Activated CD8-positive, alpha-beta memory T cell treated with anti-CD3 and anti-CD28 coated beads, Interleukin-2, amount 10 ng/mL, durations not matched to agents 7 days and 5 days (primary cell): ENCODE results near the gene AGXT. TPM values are rescaled to one million over a fixed set of nuclear protein-coding genes. Genes with fewer than 3 reads are reported as not detected.

Source experiments
- ATAC-seq: fragments of 150-1000 bp; cut with Tn5 transposase; one replicate; pipeline ENCODE4 v1.10.0; 2021; ENCODE audit warnings: moderate library complexity
- CTCF ChIA-PET: fragments of 350-600 bp; sonication (Branson Sonifier 250); formaldehyde crosslinking; loops from one replicate; lab custom pipeline; 2021; ENCODE audit warnings: antibody characterized with exemption; lab: Charles Lee
- DNase-seq: peaks from one replicate; pipeline ENCODE4 v3.0.0-alpha.2; 2020
- H3K27ac Mint-ChIP-seq: one replicate; pipeline ENCODE4 v1.8.0; 2021; ENCODE audit warnings: mild to moderate bottlenecking, mixed read lengths
- H3K27me3 Mint-ChIP-seq: one replicate; pipeline ENCODE4 v1.8.0; 2021; ENCODE audit warnings: mixed read lengths
- H3K36me3 Mint-ChIP-seq: one replicate; pipeline ENCODE4 v1.8.0; 2021; ENCODE audit warnings: mild to moderate bottlenecking, mixed read lengths
- H3K4me1 Mint-ChIP-seq: one replicate; pipeline ENCODE4 v1.8.0; 2021; ENCODE audit warnings: mixed read lengths
- H3K4me3 Mint-ChIP-seq: one replicate; pipeline ENCODE4 v1.8.0; 2021; ENCODE audit warnings: mild to moderate bottlenecking, moderate library complexity, mixed read lengths
- H3K9me3 Mint-ChIP-seq: one replicate; pipeline ENCODE4 v1.8.0; 2022; ENCODE audit warnings: low read depth, mixed read lengths
- total RNA-seq, 2 experiments: library from RNA; stranded (reverse); gene quantifications; one replicate each; pipeline ENCODE4 v1.2.3, GENCODE V29; 2021

Gene AGXT
- total RNA-seq, 2 experiments from 2014 or later, result not detected

DNA sequence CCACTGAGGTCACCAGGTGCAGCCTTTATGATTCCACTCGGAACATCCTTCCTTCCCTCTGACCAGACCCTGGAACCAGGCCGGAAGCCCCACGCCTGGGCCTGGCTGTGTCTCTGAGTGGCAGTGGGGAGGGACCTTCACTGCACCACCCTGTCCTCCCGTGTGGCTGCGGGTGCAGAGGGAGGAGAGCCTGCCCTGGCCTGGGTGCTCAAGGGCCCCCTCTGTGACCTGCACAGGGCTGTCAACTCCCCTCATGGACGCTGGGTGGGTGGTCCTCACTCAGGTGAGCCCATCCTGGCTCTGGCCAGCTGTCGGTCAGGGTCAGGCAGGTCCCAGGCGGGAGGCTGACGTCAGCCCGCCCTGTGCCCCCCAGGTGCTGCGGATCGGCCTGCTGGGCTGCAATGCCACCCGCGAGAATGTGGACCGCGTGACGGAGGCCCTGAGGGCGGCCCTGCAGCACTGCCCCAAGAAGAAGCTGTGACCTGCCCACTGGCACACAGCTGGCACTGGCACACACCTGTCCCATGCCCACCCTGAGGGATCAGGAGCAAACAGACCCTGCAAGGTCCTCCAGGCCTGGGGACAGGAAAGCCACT is 9.8 kb downstream of the AGXT start:
- no peak for ATAC-seq
- CTCF ChIA-PET, result no interaction called here
- no peak for DNase-seq

DNA sequence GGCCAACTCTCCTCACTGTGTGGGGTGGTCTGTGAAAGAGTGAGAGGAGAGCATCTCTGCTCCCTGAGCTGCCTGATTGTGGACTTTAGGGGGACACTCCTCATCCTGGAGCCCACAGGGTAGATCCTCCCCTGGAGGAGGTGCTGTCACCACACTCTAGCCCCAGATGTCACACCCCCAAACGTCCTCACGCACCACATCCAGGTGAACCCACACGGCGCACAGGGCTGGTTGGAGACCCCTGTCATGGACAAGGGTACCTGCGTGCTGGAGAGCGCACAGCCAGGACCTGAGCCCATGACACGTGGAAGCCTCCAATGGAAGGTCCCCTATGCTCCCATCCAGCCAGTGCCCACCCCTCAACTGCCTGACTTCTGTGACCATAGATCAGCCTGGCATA is 10.5 kb downstream of the AGXT start:
- Mint-ChIP-seq H3K9me3 (no peaks in the 10 kb centered on the region), H3K27me3 (peaks cover 2% of the 10 kb centered on the region), H3K4me1 (no peaks in the 10 kb centered on the region), H3K27ac (no peak overlapping the region), H3K4me3 (no peak overlapping the region), H3K36me3 (no peaks in the 10 kb centered on the region)
- CTCF ChIA-PET, result no interaction called here
- DNase-seq (no peak), ATAC-seq (no peak)

More for the DNA sequence above, 9.8 kb downstream of the AGXT start:
- H3K9me3 Mint-ChIP-seq, result no peaks in the 10 kb centered on the region
- H3K27me3 Mint-ChIP-seq, result peaks cover 2% of the 10 kb centered on the region
- H3K4me1 Mint-ChIP-seq, result no peaks in the 10 kb centered on the region
- no peak overlapping the region for H3K4me3 Mint-ChIP-seq
- no peak overlapping the region for H3K27ac Mint-ChIP-seq
- no peaks in the 10 kb centered on the region for H3K36me3 Mint-ChIP-seq

DNA sequence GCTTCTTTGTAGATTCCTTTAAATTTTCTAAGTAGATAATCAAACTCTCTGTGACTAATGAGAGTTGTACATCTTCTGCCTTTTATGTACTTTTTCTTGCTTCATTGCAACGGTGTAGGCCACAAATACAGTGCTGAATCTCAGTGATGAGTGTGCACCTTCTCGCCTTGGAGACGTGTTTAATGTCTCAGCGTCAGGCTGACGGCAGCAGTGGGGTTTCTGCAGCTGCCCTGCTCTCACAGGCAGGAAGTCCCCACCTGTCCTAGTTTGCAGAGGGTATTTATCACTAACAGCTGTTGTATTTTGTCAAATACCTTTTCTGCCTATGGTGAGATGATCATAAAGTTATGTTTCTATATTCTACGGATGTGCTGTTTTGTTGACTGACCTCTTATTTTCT is 13.3 kb downstream of the AGXT start:
- H3K4me1 Mint-ChIP-seq, result no peaks in the 10 kb centered on the region
- CTCF ChIA-PET, result no interaction called here
- no peak for ATAC-seq

DNA sequence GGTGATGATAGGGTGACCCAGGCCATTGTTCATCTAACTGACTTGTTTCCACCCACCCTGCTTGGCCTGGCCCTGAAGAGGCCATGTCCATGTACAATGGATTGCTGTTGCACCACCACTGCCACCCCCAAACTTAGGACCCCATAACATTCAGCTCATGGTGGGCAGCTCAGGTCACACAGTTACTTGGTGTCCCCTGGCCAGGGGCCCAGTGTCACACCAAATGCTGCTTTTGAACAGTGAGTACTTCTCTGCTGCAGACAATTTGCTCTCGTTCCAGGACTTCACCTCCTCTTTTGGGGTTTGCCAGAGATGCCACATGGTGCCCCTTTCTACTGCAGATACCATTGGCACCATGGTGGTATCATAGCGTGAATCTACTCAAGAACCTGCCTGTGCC is 15.6 kb downstream of the AGXT start:
- H3K36me3 Mint-ChIP-seq, result no peaks in the 10 kb centered on the region
- no peak for ATAC-seq
- peaks cover 2% of the 10 kb centered on the region for H3K27me3 Mint-ChIP-seq
- no peaks in the 10 kb centered on the region for H3K9me3 Mint-ChIP-seq
- DNase-seq, result no peak
- CTCF ChIA-PET, result no interaction called here
- no peak overlapping the region for H3K27ac Mint-ChIP-seq
- H3K4me1 Mint-ChIP-seq, result no peaks in the 10 kb centered on the region
- H3K4me3 Mint-ChIP-seq, result no peak overlapping the region

More for the DNA sequence above, 13.3 kb downstream of the AGXT start:
- Mint-ChIP-seq H3K27ac (no peak overlapping the region), H3K9me3 (no peaks in the 10 kb centered on the region), H3K36me3 (no peaks in the 10 kb centered on the region), H3K4me3 (no peak overlapping the region), H3K27me3 (peaks cover 2% of the 10 kb centered on the region)
- DNase-seq, result no peak

DNA sequence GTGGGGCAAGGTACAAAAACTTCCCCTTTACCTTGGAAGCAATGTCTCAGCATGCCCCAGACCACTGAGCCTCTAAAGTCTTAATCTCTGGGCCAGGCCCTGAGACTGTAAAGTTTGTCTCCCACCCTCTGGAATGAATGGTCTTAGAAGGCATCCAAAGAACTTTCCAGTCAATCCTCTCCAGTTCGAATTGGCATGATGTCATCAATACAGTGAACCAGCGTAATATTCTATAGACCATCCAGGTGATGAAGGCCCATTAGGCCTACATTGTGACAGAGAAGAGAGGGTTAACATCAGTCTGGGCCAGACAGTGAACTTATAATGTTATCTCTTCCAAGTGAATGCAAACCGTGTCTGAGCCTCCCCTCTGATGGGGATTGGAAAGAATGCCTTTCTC is 16.1 kb downstream of the AGXT start:
- H3K4me3 Mint-ChIP-seq, result no peak overlapping the region
- DNase-seq, result no peak
- CTCF ChIA-PET, result no interaction called here
- ATAC-seq, result no peak
- no peak overlapping the region for H3K27ac Mint-ChIP-seq
- no peaks in the 10 kb centered on the region for H3K4me1 Mint-ChIP-seq
- no peaks in the 10 kb centered on the region for H3K9me3 Mint-ChIP-seq
- H3K36me3 Mint-ChIP-seq, result no peaks in the 10 kb centered on the region
- H3K27me3 Mint-ChIP-seq, result peaks cover 2% of the 10 kb centered on the region

DNA sequence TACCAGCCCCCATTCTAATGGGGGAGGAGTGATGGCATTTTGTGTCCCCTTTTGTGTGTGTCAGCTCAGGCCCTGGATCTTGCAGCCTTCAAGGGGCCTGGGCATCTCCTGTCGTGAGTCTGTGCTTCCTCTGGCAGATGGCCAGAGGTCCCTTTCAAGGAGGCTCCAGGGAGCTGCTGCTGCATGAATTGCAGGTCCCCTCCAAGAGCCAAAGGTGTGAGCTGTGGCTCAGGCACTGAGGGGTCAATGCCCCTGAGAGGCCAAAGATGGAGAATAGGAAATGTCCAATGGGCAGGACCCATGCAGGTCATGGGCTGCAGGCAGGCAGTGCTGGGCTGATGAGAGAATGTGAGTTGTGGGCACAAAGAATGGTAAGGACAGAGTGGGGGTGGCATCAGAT is 16.9 kb downstream of the AGXT start:
- no peaks in the 10 kb centered on the region for H3K4me1 Mint-ChIP-seq
- H3K9me3 Mint-ChIP-seq, result no peaks in the 10 kb centered on the region
- CTCF ChIA-PET, result no interaction called here
- no peak overlapping the region for H3K27ac Mint-ChIP-seq
- peaks cover 2% of the 10 kb centered on the region for H3K27me3 Mint-ChIP-seq
- H3K36me3 Mint-ChIP-seq, result no peaks in the 10 kb centered on the region
- no peak overlapping the region for H3K4me3 Mint-ChIP-seq
- DNase-seq, result no peak
- no peak for ATAC-seq

DNA sequence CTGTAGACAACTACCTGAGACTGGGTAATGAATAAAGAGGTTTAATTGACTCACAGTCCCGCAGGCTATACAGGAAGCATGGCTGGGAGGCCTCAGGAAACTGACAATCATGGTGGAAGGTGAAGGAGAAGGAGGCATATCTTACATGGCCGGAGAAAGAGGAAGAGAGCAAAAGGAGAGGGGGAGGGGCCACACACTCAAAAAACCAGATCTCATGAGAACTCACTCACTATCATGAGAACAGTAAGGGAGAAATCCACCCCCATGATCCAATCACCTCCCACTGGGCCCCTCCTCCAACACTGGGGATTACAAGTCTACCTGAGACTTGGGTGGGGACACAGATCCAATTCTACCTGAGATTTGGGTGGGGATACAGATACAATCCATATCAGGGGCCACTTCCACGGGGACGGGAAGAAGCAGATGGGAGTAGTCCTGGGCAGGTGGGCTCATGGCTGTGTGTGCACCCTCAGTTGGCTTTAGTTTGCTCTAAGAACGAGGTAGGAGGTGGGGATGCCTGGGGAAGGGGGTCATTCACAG is 17.5 kb downstream of the AGXT start:
- H3K36me3 Mint-ChIP-seq, result no peaks in the 10 kb centered on the region
- CTCF ChIA-PET, result no interaction called here

DNA sequence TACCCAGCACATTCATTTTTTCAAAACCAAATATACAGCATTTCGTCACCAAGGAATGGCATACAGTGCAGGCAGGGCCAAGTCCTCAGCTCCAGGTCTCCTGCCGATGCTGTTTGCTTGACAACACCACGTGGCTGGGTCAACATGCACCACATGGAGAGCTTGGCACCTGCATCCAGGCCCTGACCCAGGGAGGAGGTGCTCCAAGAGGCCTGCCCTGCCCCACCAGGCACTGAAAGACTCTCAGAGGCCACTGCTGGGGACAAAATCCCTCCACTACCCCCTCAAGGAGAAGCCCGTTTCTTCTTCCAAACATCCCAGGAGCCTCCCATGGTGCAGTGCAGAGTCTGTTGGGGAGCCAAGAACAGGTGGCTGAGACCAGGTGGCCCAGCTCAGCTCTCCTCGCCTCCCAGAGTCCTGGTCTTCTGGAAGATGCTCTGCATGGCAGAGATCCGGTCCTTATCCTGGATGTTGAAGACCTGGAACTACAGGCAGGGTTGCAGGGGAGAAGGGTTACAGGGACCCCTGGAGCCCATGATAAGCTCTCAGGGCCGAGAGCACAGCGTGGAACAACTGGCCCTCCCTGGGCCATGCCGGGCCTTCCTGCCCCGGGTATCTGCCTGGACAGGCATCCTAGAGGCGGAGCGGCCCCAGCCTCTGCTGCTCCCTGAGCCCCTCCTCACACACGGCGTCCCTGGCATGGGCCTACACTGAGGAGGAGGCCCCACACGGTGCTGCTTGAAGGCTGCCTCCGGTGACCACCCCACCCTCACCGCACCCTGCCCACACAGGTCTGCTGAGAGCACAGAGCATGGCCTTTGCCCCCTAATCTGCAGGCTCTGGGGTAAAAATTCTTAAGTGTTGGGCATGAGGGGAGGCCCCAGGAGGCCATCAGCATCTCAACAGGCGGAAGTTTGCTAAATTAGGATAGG is 18.3 kb downstream of the AGXT start:
- Mint-ChIP-seq H3K36me3 (no peaks in the 10 kb centered on the region), H3K27me3 (peaks cover under 1% of the 10 kb centered on the region)
- no peak for ATAC-seq

More for the DNA sequence above, 17.5 kb downstream of the AGXT start:
- ATAC-seq, result no peak
- Mint-ChIP-seq H3K27me3 (peaks cover 2% of the 10 kb centered on the region), H3K9me3 (no peaks in the 10 kb centered on the region), H3K4me1 (no peaks in the 10 kb centered on the region), H3K4me3 (no peak overlapping the region), H3K27ac (no peak overlapping the region)
- DNase-seq, result no peak

DNA sequence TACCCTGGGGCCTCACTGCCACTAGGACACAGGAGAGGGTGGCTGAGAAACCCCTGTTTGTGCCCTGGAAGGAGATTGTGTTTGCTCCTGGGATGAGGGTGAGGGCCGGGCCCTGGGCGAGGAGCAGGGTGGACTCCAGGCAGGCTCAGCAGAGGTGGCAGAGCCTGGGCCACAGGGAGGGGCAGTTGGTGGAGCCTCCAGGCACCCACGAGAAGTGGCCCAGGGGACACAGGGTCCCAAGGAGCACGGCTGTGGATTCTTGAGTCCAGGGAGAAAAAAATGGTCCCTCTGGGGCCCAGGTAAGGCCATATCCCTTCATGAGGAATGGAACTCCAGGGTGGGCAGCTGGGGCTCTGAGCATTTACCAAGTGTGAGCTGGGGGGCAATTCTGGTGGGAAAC is 19.0 kb downstream of the AGXT start:
- Mint-ChIP-seq H3K27me3 (no peaks in the 10 kb centered on the region), H3K27ac (no peak overlapping the region), H3K4me3 (no peak overlapping the region), H3K9me3 (no peaks in the 10 kb centered on the region), H3K36me3 (no peaks in the 10 kb centered on the region), H3K4me1 (no peaks in the 10 kb centered on the region)
- DNase-seq (no peak), ATAC-seq (no peak)
- CTCF ChIA-PET, result no interaction called here

More for the DNA sequence above, 18.3 kb downstream of the AGXT start:
- H3K9me3 Mint-ChIP-seq, result no peaks in the 10 kb centered on the region
- no peak overlapping the region for H3K27ac Mint-ChIP-seq
- H3K4me3 Mint-ChIP-seq, result no peak overlapping the region
- H3K4me1 Mint-ChIP-seq, result no peaks in the 10 kb centered on the region
- no peak for DNase-seq
- CTCF ChIA-PET, result no interaction called here

DNA sequence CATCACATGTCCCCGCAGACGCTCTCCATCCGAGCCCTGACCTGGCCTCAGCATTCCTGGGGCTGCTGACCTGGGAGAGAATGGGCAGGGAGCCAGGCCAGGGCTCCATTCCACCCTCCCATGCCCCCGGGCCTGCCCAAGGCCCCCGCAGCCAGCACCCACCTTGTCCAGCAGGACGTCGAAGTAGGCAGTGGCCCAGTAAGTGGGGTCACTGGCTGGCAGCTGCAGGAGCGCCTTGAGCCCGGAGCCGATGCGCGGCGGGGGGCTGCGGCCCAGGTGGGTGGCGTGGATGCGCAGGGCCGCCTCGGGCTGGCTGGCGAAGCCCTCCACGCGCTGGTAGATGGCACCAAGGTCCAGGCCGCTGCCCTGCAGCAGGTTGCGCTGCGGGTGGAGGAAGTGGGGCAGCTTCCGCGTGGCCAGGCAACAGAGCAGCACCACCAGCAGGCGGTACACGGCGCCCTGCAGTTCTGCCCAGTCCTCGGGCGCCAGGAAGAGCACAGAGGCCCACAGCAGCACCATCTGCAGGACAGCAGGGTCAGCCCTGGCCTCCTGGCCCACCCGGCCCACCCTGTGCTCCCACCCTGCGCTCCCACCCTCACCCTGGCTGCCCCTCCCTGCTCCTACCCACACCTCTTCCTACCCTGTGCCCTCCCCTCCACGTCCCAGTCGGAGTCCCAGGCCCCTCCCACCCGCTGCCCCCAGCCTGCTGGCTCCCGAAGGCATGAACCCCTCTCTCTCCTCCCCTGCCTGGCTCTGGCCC is 19.7 kb downstream of the AGXT start:
- Mint-ChIP-seq H3K4me1 (no peaks in the 10 kb centered on the region), H3K9me3 (no peaks in the 10 kb centered on the region), H3K36me3 (no peaks in the 10 kb centered on the region), H3K27me3 (no peaks in the 10 kb centered on the region), H3K4me3 (no peak overlapping the region), H3K27ac (no peak overlapping the region)
- no peak for DNase-seq
- ATAC-seq, result no peak
- CTCF ChIA-PET, result no interaction called here

DNA sequence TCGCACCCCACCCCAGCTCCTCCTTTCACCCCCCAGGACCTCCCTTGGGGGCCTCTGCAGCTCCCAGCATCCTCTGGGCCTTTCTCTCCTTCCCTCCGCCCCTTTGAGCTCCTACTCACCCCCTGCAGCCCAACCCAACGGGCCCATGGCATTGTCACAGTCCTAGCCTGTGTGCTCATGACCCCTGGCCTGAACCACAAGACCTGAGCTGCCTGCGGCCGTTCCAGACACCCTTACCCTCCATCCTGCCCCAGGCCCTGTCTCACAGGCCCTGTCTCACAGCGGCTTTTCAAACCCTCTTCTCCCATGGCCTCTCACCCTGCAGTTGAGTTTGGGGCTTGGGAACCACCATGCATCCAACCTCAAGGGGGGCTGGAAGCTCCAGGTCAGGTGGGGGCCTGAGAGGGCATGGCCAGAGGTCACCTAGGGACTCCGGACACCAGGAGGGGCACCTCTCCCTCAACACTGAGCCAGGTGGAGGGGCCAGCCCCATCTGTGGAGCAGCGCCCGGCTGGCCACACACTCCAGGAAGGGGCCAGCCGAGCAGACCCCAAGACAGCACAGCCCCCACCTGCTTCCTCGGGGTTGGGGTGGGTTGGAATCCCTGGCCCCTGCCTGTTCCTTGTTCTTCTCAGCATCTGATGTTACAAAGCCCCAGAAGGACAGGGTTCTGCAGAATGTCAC is 20.4 kb downstream of the AGXT start:
- Mint-ChIP-seq H3K4me3 (no peak overlapping the region), H3K4me1 (no peaks in the 10 kb centered on the region), H3K9me3 (no peaks in the 10 kb centered on the region), H3K27me3 (no peaks in the 10 kb centered on the region), H3K27ac (no peak overlapping the region), H3K36me3 (no peaks in the 10 kb centered on the region)
- ATAC-seq (no peak), DNase-seq (no peak)
- CTCF ChIA-PET, result no interaction called here

DNA sequence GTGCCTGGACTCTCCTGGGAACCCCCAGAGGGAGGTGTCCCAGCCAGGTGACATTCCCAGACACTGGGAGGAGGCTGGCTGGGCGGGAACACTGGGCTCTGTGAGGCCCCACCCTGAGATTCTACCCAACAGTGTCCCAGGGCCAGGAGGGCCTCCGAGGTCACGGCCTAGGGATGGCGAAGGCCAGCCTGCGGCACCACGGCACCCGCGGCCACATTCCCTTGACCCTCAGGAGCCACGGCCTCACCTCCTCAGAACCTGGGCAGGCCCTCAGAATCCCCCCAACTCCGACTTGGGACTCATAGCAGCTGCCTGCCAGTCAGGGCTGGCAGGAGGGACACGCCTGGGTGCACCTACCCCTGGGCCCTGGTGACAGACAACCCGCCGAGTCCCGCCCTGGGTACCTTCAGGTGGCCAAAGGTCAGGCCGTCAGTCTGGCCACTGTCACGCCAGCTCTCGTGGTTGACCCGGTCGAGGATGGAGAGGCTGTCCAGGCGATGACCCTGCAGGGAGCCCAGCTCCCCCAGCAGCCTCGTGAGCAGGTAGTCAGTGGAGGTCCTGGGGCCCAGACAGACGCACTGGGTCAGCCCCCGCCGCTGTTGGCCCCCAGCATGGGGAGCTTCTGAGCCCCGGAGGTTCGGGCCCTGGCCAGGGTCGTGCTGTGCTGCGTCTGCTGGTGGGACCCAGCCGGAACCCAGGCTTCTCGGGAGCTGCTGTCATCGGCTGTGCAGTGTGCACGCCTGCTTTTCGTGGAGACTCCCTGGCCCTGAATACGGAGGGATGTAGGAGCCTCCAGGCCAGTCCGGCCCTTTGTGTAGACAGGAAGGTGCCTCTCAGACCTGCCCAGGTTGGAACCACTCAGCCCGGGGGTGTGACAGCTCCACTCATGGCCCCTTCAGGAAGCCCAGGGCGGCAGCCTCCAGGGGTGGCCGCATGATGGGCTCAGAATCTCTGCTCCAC is 21.3 kb downstream of the AGXT start:
- H3K27ac Mint-ChIP-seq, result no peak overlapping the region
- H3K4me1 Mint-ChIP-seq, result no peaks in the 10 kb centered on the region
- CTCF ChIA-PET, result interaction anchor here (1.1 kb wide), 1 partner anchor 376 kb away, joined by 3 read pairs; no protein-coding TSS in a partner anchor
- no peaks in the 10 kb centered on the region for H3K27me3 Mint-ChIP-seq
- H3K36me3 Mint-ChIP-seq, result no peaks in the 10 kb centered on the region
- DNase-seq (no peak), ATAC-seq (no peak)
- no peak overlapping the region for H3K4me3 Mint-ChIP-seq
- no peaks in the 10 kb centered on the region for H3K9me3 Mint-ChIP-seq
